Bronchial epithelial cell (primary cell): ENCODE results near the gene SPATA33. TPM values are rescaled to one million over a fixed set of nuclear protein-coding genes. Genes with fewer than 3 reads are reported as not detected.
"Not testable (repeated sequence)": the region's sequence is repeated elsewhere in the genome, so short reads cannot be mapped to it uniquely, and the experiment has no call there.

Source experiments
- DNase-seq: peaks from one replicate; pipeline ENCODE4 v3.0.0-alpha.2; 2010; ENCODE audit warnings: low read depth
- FAIRE-seq: peaks from 2 replicates; lab custom pipeline; 2011; peaks lifted over from hg19 to GRCh38; lab: Jason Lieb, UNC
- H3K27me3 ChIP-seq: 2 replicates; pipeline ENCODE4 v1.5.1; 2011; ENCODE audit warnings: low read length; ENCODE audit not compliant: control insufficient read depth, insufficient read depth
- H3K36me3 ChIP-seq: 2 replicates; pipeline ENCODE4 v1.5.1; 2011; ENCODE audit warnings: low read length; ENCODE audit not compliant: control insufficient read depth, insufficient read depth
- H3K4me3 ChIP-seq: 2 replicates; pipeline ENCODE4 v1.5.1; 2011; ENCODE audit warnings: mild to moderate bottlenecking, low read depth, low read length, control low read depth
- total RNA-seq: library from RNA; depleted of rRNA; stranded (reverse); fragments of >200 nt; gene quantifications from 2 replicates; pipeline ENCODE4 v1.2.1, GENCODE V29; 2014
- TF ChIP-seq, protein P1 (sequence below): IDR thresholded peaks from 2 replicates; pipeline ENCODE4 v1.5.1; 2011; ENCODE audit warnings: mild to moderate bottlenecking, moderate library complexity, low read length, control low read depth, inconsistent platforms; ENCODE audit not compliant: insufficient read depth, severe bottlenecking

Gene SPATA33
- total RNA-seq, 1 donor from 2014 or later = 1.3 TPM

DNA sequence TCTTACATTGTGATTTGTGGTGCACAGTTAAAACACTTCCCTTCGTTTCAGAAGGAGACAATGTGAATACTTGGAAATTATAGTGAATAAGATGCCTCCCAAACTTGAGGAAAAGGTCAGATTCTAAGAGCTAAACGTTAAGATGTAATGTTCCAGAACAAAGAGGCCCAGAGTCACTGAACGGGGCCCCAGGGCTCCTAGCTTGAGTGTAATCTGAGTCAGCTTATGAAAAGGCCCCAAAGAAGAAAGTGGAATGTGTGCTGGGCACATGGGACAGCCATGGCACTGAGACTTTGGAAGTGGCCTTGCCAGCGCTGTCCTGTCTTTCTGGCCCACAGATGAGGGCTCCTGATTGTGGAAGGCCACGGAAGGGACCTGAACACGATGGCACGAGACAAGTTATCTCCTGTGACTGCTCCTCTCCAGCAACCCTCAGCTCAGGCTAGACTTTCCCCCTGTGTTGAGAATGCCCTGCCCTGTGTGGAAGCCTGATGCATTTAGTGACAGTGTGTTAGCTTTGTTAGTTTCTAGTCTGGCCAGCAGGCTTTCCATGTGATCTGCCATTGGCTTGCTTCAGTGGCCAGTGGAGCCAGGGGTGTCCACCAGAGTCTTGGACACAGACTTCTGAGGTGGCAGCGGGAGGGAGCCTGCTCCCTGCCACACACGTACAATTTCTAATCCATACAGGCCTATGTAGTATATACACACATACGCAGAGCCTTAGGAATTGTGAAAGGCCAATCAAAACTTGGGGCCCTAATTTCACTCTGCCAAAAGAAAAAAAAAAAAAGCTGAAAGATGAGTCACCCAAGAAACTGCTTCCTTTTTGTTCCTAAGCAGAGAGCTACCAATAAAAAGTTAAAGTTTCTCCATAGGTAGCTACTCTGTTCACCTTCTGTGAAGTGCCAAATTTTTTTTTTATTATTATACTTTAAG is 13.1 kb downstream of the SPATA33 start:
- Histone ChIP-seq H3K4me3 (no peak overlapping the region), H3K36me3 (no peaks in the 10 kb centered on the region), H3K27me3 (no peaks in the 10 kb centered on the region)
- peak; percentile 47 for DNase-seq
- FAIRE-seq = no peak
- TF ChIP-seq, protein P1, sequence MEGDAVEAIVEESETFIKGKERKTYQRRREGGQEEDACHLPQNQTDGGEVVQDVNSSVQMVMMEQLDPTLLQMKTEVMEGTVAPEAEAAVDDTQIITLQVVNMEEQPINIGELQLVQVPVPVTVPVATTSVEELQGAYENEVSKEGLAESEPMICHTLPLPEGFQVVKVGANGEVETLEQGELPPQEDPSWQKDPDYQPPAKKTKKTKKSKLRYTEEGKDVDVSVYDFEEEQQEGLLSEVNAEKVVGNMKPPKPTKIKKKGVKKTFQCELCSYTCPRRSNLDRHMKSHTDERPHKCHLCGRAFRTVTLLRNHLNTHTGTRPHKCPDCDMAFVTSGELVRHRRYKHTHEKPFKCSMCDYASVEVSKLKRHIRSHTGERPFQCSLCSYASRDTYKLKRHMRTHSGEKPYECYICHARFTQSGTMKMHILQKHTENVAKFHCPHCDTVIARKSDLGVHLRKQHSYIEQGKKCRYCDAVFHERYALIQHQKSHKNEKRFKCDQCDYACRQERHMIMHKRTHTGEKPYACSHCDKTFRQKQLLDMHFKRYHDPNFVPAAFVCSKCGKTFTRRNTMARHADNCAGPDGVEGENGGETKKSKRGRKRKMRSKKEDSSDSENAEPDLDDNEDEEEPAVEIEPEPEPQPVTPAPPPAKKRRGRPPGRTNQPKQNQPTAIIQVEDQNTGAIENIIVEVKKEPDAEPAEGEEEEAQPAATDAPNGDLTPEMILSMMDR = no peak

DNA sequence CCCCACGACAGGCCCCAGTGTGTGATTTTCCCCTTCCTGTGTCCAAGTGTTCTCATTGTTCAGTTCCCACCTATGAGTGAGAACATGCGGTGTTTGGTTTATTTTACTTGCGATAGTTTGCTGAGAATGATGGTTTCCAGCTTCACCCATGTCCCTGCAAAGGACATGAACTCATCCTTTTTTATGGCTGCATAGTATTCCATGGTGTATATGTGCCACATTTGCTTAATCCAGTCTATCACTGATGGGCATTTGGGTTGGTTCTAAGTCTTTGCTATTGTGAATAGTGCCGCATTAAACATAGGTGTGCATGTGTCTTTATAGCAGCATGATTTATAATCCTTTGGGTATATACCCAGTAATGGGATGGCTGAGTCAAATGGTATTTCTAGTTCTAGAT is 13.9 kb downstream of the SPATA33 start:
- FAIRE-seq, H3K27me3 ChIP-seq, H3K36me3 ChIP-seq: not testable (repeated sequence)

DNA sequence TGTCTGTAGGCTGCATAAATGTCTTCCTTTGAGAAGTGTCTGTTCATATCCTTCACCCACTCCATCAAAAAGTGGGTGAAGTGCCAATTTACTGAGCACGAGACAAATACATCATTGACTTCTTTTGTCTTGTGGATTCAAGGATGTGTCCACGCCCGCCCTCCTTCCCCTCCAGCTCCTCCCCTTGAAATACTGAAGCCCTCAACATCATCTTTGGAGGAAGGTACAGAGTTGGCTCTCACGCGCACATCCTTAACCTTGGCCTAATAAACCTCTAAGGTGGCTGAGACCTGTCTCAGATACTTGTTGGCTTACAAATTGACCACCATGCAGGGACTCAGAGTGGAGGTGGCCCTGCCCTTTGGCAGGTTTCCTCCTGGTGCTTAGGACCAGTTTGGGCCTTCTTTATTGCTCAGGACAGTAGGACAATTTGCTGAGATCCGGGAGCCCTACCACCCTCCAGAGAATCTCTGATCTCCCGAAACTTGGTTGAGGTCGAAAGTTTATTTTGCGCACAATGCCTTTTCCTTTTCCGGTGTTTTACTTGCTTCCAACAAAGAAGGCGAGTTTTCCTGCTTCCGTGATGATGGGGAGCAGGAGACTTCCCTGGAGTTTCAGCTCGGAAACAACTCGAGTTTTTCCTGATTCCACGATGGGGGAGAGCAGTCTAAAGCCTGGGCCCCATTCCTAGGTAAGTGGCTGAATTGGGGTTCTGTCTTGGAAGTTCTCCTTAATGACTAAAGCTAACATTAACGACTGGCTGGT is 14.7 kb downstream of the SPATA33 start:
- FAIRE-seq (no peak), DNase-seq (no peak)
- Histone ChIP-seq H3K36me3 (no peaks in the 10 kb centered on the region), H3K4me3 (no peak overlapping the region), H3K27me3 (no peaks in the 10 kb centered on the region)
- TF ChIP-seq, protein P1 = no peak

More for the DNA sequence above, 13.9 kb downstream of the SPATA33 start:
- not testable (repeated sequence) for H3K4me3 ChIP-seq, DNase-seq

DNA sequence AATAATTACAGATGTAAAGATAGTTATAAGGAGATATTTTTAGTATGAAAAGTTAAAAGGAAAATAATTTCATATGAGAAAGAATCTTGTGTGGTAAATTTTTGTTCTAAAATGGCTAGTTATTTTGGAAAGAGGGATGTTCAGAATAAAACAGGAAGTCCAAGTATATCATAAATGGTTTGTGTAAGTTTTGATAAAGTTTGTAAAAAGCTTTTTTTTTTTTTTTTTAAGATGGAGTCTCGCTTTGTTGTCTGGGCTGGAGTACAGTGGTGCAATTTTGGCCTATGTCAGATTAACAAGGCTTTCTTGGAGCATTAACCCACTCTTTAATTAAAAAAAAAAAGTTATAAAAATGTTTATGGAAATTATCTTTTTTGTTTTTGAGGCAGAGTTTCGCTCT is 20.6 kb downstream of the SPATA33 start:
- Histone ChIP-seq H3K36me3 (no peaks in the 10 kb centered on the region), H3K27me3 (no peaks in the 10 kb centered on the region), H3K4me3 (no peak overlapping the region)
- TF ChIP-seq, protein P1 = no peak
- FAIRE-seq (no peak), DNase-seq (no peak)

DNA sequence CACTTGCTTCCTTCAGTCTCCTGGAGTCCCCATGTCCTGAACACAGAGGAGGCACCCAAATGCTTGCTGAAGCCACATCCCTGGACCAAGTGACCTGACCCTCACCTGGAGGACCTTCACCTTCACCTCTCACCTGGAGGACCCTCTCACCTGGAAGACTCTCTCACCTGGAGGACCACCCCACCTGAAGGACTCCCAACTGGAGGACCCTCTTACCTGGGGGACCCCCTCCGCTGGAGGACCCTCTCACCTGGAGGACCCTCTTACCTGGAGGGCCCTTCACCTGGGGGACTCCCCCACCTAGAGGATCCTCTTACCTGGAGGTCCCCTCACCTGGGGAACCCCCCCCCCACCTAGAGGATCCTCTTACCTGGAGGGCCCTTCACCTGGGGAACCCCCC is 28.3 kb downstream of the SPATA33 start:
- peaks cover 11% of the 10 kb centered on the region for H3K36me3 ChIP-seq
- TF ChIP-seq, protein P1 = no peak
- FAIRE-seq = no peak
- no peak overlapping the region for H3K4me3 ChIP-seq
- no peak for DNase-seq
- H3K27me3 ChIP-seq = no peaks in the 10 kb centered on the region

DNA sequence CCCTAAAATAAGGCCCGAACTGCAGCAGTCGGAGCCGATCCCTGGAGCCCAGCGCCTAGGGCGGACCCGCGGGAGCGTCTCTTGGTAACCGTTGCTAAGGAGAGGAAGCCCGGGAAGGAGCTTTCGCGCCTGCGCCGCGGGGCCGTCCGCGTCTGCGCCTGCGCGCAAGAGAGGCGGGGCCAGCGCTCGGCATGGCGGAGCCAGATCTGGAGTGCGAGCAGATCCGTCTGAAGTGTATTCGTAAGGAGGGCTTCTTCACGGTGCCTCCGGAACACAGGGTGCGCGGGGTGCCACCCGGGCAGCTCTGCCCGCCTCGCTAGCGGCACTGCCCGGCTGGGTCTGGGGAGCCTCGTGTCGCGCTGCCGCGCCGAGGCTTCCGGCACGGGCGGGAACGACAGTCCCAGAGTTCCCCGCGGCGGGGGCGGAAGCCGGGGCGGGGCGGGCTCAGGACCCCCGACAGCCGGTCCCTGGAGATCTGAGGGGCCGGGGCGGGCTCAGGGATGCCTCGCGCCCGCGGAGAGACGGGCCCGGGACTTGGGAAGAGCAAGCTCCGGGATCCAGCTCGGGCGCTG is 29.0 kb downstream of the SPATA33 start, which contains the start of gene CDK10:
Gene CDK10, plus strand, starts transcription at position 170 of the 572 bp plus-strand sequence. Its CDS starts 22 bp downstream, at position 192.
- FAIRE-seq (no peak), DNase-seq (peak; percentile 72)
- H3K4me3 ChIP-seq = peak within 1 kb of the TSS; percentile 88
- TF ChIP-seq, protein P1 = no peak
- peaks cover 16% of the 10 kb centered on the region for H3K36me3 ChIP-seq
- no peaks in the 10 kb centered on the region for H3K27me3 ChIP-seq
